MCF 10A (cell line): ENCODE data around the gene ST3GAL3. TPM values are rescaled to one million over a fixed set of nuclear protein-coding genes. Genes with fewer than 3 reads are reported as not detected.
A peak's percentile ranks its signal among the peaks of the same experiment; 100 is the strongest.

Experiments
- BruUV-seq: library from RNA; stranded (reverse); fragments of 400-500 nt; replicated peaks from 2 replicates; lab custom pipeline; 2021; lab: Mats Ljungman, UMichigan
- CTCF ChIA-PET: fragments of 300-600 bp; sonication (Branson Sonifier 250); formaldehyde crosslinking; extraction: SDS; loops from one replicate; lab custom pipeline; 2021; ENCODE audit warnings: antibody characterized with exemption, inconsistent platforms; lab: Yijun Ruan, JAX
- POLR2A ChIA-PET: fragments of 300-600, 350-650 bp; sonication (Branson Sonifier 250); formaldehyde crosslinking; extraction: SDS; loops from one replicate; lab custom pipeline; 2020; ENCODE audit warnings: antibody characterized with exemption, inconsistent platforms; lab: Yijun Ruan, JAX
- DNase-seq: peaks from one replicate; pipeline ENCODE4 v3.0.0-alpha.2; 2018; ENCODE audit not compliant: unreplicated experiment
- H3K27ac Mint-ChIP-seq: one replicate; pipeline ENCODE4 v1.8.0; 2022; ENCODE audit warnings: mild to moderate bottlenecking, low read depth, mixed read lengths; ENCODE audit not compliant: unreplicated experiment
- H3K27me3 Mint-ChIP-seq: one replicate; pipeline ENCODE4 v1.8.0; 2022; ENCODE audit warnings: mixed read lengths; ENCODE audit not compliant: insufficient read depth, unreplicated experiment
- H3K36me3 Mint-ChIP-seq: one replicate; pipeline ENCODE4 v1.8.0; 2022; ENCODE audit warnings: mild to moderate bottlenecking, moderate library complexity, mixed read lengths; ENCODE audit not compliant: insufficient read depth, unreplicated experiment
- H3K4me1 Mint-ChIP-seq: one replicate; pipeline ENCODE4 v1.8.0; 2022; ENCODE audit warnings: mixed read lengths; ENCODE audit not compliant: insufficient read depth, unreplicated experiment
- H3K4me3 Mint-ChIP-seq: one replicate; pipeline ENCODE4 v1.8.0; 2022; ENCODE audit warnings: mild to moderate bottlenecking, moderate library complexity, mixed read lengths; ENCODE audit not compliant: unreplicated experiment
- H3K9me3 Mint-ChIP-seq: one replicate; pipeline ENCODE4 v1.8.0; 2022; ENCODE audit warnings: mixed read lengths; ENCODE audit not compliant: unreplicated experiment
- CTCF ChIP-seq: fragments of 200-600 bp; IDR thresholded peaks from one replicate; pipeline ENCODE4 v1.8.0; 2022; ENCODE audit warnings: antibody characterized with exemption, mild to moderate bottlenecking; ENCODE audit not compliant: unreplicated experiment
- intact Hi-C: fragments of 100-400 bp; cut with micrococcal nuclease; formaldehyde crosslinking; loops from 2 replicates; pipeline ENCODE4 v1.14.1; 2022
- total RNA-seq: library from RNA; stranded (reverse); gene quantifications from 2 replicates; pipeline ENCODE4 v1.2.3, GENCODE V29; 2022

Gene ST3GAL3
- total RNA-seq, 1 experiment from 2014 or later, result 24.2 TPM

GRCh38 chr1:43933386-43934100 lies 226.2 kb downstream of the ST3GAL3 start, which contains the start of gene ARTN:
Gene ARTN (plus strand): TSS chr1:43933801. CDS start chr1:43935657, 1,856 bp downstream.
- CTCF ChIA-PET, result interaction anchor here (0.5 to 13.0 kb wide), 18 partner anchors 8 to 1080 kb away, joined by 3 to 369 read pairs (median 8); partner anchors contain the start of gene IPO13
- Mint-ChIP-seq H3K27ac (no peak within 1 kb of the TSS), H3K27me3 (no peaks in the 10 kb centered on the region), H3K9me3 (no peaks in the 10 kb centered on the region), H3K4me1 (peaks cover 35% of the 10 kb centered on the region), H3K36me3 (no peaks in the 10 kb centered on the region), H3K4me3 (peak within 1 kb of the TSS; percentile 34)
- TF ChIP-seq CTCF, result no peak
- intact Hi-C loops, result loop anchor here (1.0 to 10.0 kb wide), 5 partner anchors 24 to 699 kb away; partner anchors contain the start of gene ST3GAL3
- BruUV-seq, result TSS peak; percentile 25
- DNase-seq, result peak; percentile 45
- POLR2A ChIA-PET, result interaction anchor here (0.7 to 3.3 kb wide), 6 partner anchors 12 to 170 kb away, joined by 3 to 34 read pairs (median 4); no protein-coding TSS in a partner anchor

- ChIA-PET CTCF (interaction anchor here (0.5 to 13.0 kb wide), 71 partner anchors 9 to 745 kb away, joined by 3 to 369 read pairs (median 4); partner anchors contain the start of gene IPO13), POLR2A (interaction anchor here (1.0 to 3.8 kb wide), 8 partner anchors 9 to 283 kb away, joined by 3 to 34 read pairs (median 4); no protein-coding TSS in a partner anchor)
- Mint-ChIP-seq H3K27ac (no peak overlapping the region), H3K4me1 (peaks cover 34% of the 10 kb centered on the region), H3K36me3 (no peaks in the 10 kb centered on the region), H3K9me3 (no peaks in the 10 kb centered on the region), H3K27me3 (no peaks in the 10 kb centered on the region), H3K4me3 (peak overlapping the region; percentile 34)
- no TSS peak for BruUV-seq
- intact Hi-C loops, result loop anchor here (1.0 to 10.0 kb wide), 5 partner anchors 25 to 700 kb away; partner anchors contain the start of gene ST3GAL3
- peak; percentile 68 for DNase-seq
- peak; percentile 92 for TF ChIP-seq CTCF
Measured at GRCh38 chr1:43934101-43934985, 227.0 kb downstream of the ST3GAL3 start.

DNA sequence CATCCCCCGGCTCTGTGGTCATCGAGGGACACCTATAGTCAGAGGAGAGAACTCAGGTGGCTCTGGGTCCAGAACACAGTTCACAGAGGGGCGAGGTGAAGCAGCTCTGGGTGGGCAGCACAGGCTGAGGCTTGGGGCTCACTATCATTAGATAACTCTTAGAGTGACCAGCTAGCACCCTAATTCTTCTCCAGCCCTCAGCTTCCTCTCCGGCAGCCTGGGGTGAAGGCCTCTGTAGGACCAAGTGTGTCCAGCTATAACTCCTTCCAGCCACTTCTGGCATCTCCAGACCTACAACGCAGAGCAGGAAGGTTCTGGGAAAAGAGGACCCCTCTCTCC lies 227.6 kb downstream of the ST3GAL3 start:
- Mint-ChIP-seq H3K4me3 (no peak overlapping the region), H3K4me1 (peaks cover 29% of the 10 kb centered on the region)

More for the DNA sequence above, 227.6 kb downstream of the ST3GAL3 start:
- Mint-ChIP-seq H3K36me3 (no peaks in the 10 kb centered on the region), H3K27me3 (no peaks in the 10 kb centered on the region), H3K27ac (no peak overlapping the region), H3K9me3 (no peaks in the 10 kb centered on the region)
- DNase-seq, result no peak
- TF ChIP-seq CTCF, result no peak
- POLR2A ChIA-PET, result interaction anchor here (0.6 to 3.8 kb wide), 11 partner anchors 8 to 283 kb away, joined by 3 to 34 read pairs (median 4); partner anchors contain the start of gene ATP6V0B
- no TSS peak for BruUV-seq
- intact Hi-C loops, result loop anchor here (1.0 to 10.0 kb wide), 5 partner anchors 26 to 700 kb away; partner anchors contain the start of gene ST3GAL3
- CTCF ChIA-PET, result interaction anchor here (0.5 to 13.0 kb wide), 71 partner anchors 9 to 745 kb away, joined by 3 to 369 read pairs (median 4); partner anchors contain the start of gene IPO13
